IMR-90 (cell line): ENCODE measurements around the gene FOXK2. TPM values are rescaled to one million over a fixed set of nuclear protein-coding genes. Genes with fewer than 3 reads are reported as not detected.

ENCODE experiments used
- ATAC-seq: fragments of 200-7000 bp; cut with Tn5 transposase; 2 replicates; pipeline ENCODE4 v1.9.1; 2020; ENCODE audit warnings: low read depth, mild to moderate bottlenecking, moderate library complexity
- BruUV-seq: library from RNA; stranded (reverse); fragments of 400-500 nt; replicated peaks from 2 replicates; lab custom pipeline; 2021; lab: Mats Ljungman, UMichigan
- CTCF ChIA-PET: fragments of 300-600 bp; formaldehyde crosslinking; extraction: SDS; loops from one replicate; lab custom pipeline; 2021; ENCODE audit warnings: antibody characterized with exemption; lab: Yijun Ruan, JAX
- POLR2A ChIA-PET: fragments of 300-600 bp; sonication (Branson Sonifier 250); formaldehyde crosslinking; loops from one replicate; lab custom pipeline; 2022; ENCODE audit warnings: antibody characterized with exemption; ENCODE audit not compliant: unreplicated experiment; lab: Charles Lee
- DNase-seq: peaks from one replicate; pipeline ENCODE4 v3.0.0; 2013
- H2AFZ ChIP-seq: replicated peaks from 2 replicates; pipeline ENCODE3; 2013; ENCODE audit warnings: low read length, mild to moderate bottlenecking; ENCODE audit not compliant: poor library complexity
- H2AK5ac ChIP-seq: 2 replicates; pipeline ENCODE4 v1.6.1; 2013; ENCODE audit warnings: low read depth, low read length, inconsistent platforms
- H2AK9ac ChIP-seq: replicated peaks from 2 replicates; pipeline ENCODE3; 2013; ENCODE audit warnings: mild to moderate bottlenecking, low read depth, low read length, moderate library complexity; ENCODE audit not compliant: poor library complexity
- H2BK120ac ChIP-seq: 2 replicates; pipeline ENCODE4 v1.6.1; 2013; ENCODE audit warnings: low read depth, low read length, inconsistent platforms
- H2BK15ac ChIP-seq: 3 replicates; pipeline ENCODE4 v1.6.1; 2013; ENCODE audit warnings: low read depth, low read length, inconsistent platforms
- H2BK20ac ChIP-seq: 2 replicates; pipeline ENCODE4 v1.6.1; 2013; ENCODE audit warnings: low read depth, mild to moderate bottlenecking, inconsistent platforms, low read length, moderate library complexity
- H2BK5ac ChIP-seq: 2 replicates; pipeline ENCODE4 v1.6.1; 2013; ENCODE audit warnings: mild to moderate bottlenecking, low read depth, low read length, inconsistent platforms; ENCODE audit not compliant: poor library complexity, severe bottlenecking
- H3K14ac ChIP-seq: replicated peaks from 2 replicates; pipeline ENCODE4 v1.6.1; 2013; ENCODE audit warnings: low read depth, low read length, inconsistent platforms
- H3K18ac ChIP-seq: 2 replicates; pipeline ENCODE4 v1.6.1; 2013; ENCODE audit warnings: low read depth, low read length, control low read depth
- H3K23ac ChIP-seq: 2 replicates; pipeline ENCODE4 v1.6.1; 2013; ENCODE audit warnings: low read depth, low read length, inconsistent platforms
- H3K27ac ChIP-seq: 2 replicates; pipeline ENCODE4 v1.5.1; 2013; ENCODE audit warnings: mild to moderate bottlenecking, control low read depth, low read length; ENCODE audit not compliant: insufficient read depth
- H3K27me3 ChIP-seq: 2 replicates; pipeline ENCODE4 v1.6.1; 2013; ENCODE audit warnings: low read length; ENCODE audit not compliant: control insufficient read depth, insufficient read depth
- H3K36me3 ChIP-seq: 2 replicates; pipeline ENCODE4 v1.6.1; 2013; ENCODE audit warnings: low read length, mixed read lengths; ENCODE audit not compliant: control insufficient read depth, insufficient read depth
- H3K4ac ChIP-seq: 2 replicates; pipeline ENCODE4 v1.6.1; 2013; ENCODE audit warnings: low read depth, low read length, inconsistent platforms
- H3K4me1 ChIP-seq: 2 replicates; pipeline ENCODE4 v1.6.1; 2013; ENCODE audit warnings: low read length, mixed read lengths; ENCODE audit not compliant: control insufficient read depth, insufficient read depth
- H3K4me2 ChIP-seq: 2 replicates; pipeline ENCODE4 v1.6.1; 2013; ENCODE audit warnings: low read depth, mild to moderate bottlenecking, control low read depth, low read length, moderate library complexity
- H3K4me3 ChIP-seq: 2 replicates; pipeline ENCODE4 v1.5.1; 2013; ENCODE audit warnings: low read depth, mild to moderate bottlenecking, control low read depth, low read length, moderate library complexity; ENCODE audit not compliant: insufficient read depth
- H3K56ac ChIP-seq: 2 replicates; pipeline ENCODE4 v1.6.1; 2013; ENCODE audit warnings: low read length, inconsistent platforms; ENCODE audit not compliant: insufficient read depth; ENCODE audit errors: extremely low read depth
- H3K79me1 ChIP-seq, 2 experiments: 2 replicates each; pipeline ENCODE4 v1.6.1; 2013; ENCODE audit warnings: low read length in 2 of 2, inconsistent platforms in 1 of 2, low read depth in 1 of 2
- H3K9ac ChIP-seq: 2 replicates; pipeline ENCODE4 v1.6.1; 2013; ENCODE audit warnings: low read depth, low read length, control low read depth
- H3K9me1 ChIP-seq: 2 replicates; pipeline ENCODE4 v1.6.1; 2013; ENCODE audit warnings: low read length, inconsistent platforms; ENCODE audit not compliant: insufficient read depth
- H3K9me3 ChIP-seq: 2 replicates; pipeline ENCODE4 v1.6.1; 2013; ENCODE audit warnings: low read length; ENCODE audit not compliant: control insufficient read depth, insufficient read depth
- H4K20me1 ChIP-seq: 2 replicates; pipeline ENCODE4 v1.6.1; 2013; ENCODE audit warnings: low read length, inconsistent platforms; ENCODE audit not compliant: insufficient read depth
- H4K5ac ChIP-seq: 2 replicates; pipeline ENCODE4 v1.6.1; 2013; ENCODE audit warnings: mild to moderate bottlenecking, low read depth, low read length, control low read depth
- H4K8ac ChIP-seq, 2 experiments: 2 replicates each; pipeline ENCODE4 v1.6.1; 2013; ENCODE audit warnings: low read depth in 2 of 2, low read length in 2 of 2, control low read depth in 1 of 2, inconsistent platforms in 1 of 2
- H4K91ac ChIP-seq: 2 replicates; pipeline ENCODE4 v1.6.1; 2013; ENCODE audit warnings: low read depth, low read length, inconsistent platforms; ENCODE audit not compliant: insufficient read depth
- CEBPB ChIP-seq: IDR thresholded peaks from 2 replicates; pipeline ENCODE4 v1.6.1; 2012; ENCODE audit warnings: low read depth, low read length, improper control_type of control experiment
- FOS ChIP-seq: fragments of 150-350 bp; IDR thresholded peaks from 2 replicates; pipeline ENCODE4 v1.6.1; 2016; ENCODE audit warnings: low read depth, low read length
- MAZ ChIP-seq: IDR thresholded peaks from 2 replicates; pipeline ENCODE4 v1.6.1; 2012; ENCODE audit warnings: low read depth, mild to moderate bottlenecking, low read length, improper control_type of control experiment, moderate library complexity, borderline replicate concordance
- POLR2A ChIP-seq: IDR thresholded peaks from 2 replicates; pipeline ENCODE4 v1.6.1; 2012; ENCODE audit warnings: mild to moderate bottlenecking, low read depth, low read length
- RAD21 ChIP-seq: IDR thresholded peaks from 2 replicates; pipeline ENCODE4 v1.6.1; 2012; ENCODE audit warnings: low read length, improper control_type of control experiment
- RCOR1 ChIP-seq: IDR thresholded peaks from 2 replicates; pipeline ENCODE4 v1.6.1; 2012; ENCODE audit warnings: mild to moderate bottlenecking, low read length, improper control_type of control experiment; ENCODE audit not compliant: insufficient replicate concordance
- WGBS, 2 experiments: methylation state at CpG; one replicate each; pipeline versions ENCODE4 v1.1.5 to v1.1.7; 2013; ENCODE audit warnings: missing lambda C conversion rate in 2 of 2; ENCODE audit not compliant: insufficient read length in 1 of 2; ENCODE audit errors: extremely low coverage in 2 of 2; 5-methylcytosine and 5-hydroxymethylcytosine counted together
- dilution Hi-C: fragments of 300-500 bp; cut with HindIII; formaldehyde crosslinking; loops from one replicate; pipeline ENCODE4 v1.14.3; 2018; ENCODE audit warnings: low sequenced_read_pairs; ENCODE audit not compliant: unreplicated experiment
- in situ Hi-C: fragments of 300-500 bp; cut with MboI; formaldehyde crosslinking; loops from 3 replicates; pipeline ENCODE4 v1.14.3; 2019; ENCODE audit warnings: low sequenced_read_pairs, inconsistent platforms, mixed read lengths
- intact Hi-C: fragments of 100-400 bp; cut with micrococcal nuclease; formaldehyde crosslinking; loops from 2 replicates; pipeline ENCODE4 v1.10.0; 2022
- polyA plus RNA-seq, 3 experiments: library from polyadenylated mRNA; depleted of rRNA; stranded (reverse); fragments of >200 nt; gene quantifications; 2 replicates each; pipeline ENCODE4 v1.2.3, GENCODE V29; 2012; ENCODE audit warnings: low replicate concordance in 1 of 3
- total RNA-seq: library from RNA; depleted of rRNA; stranded (reverse); fragments of >200 nt; gene quantifications from 2 replicates; pipeline ENCODE4 v1.2.3, GENCODE V29; 2012
- TF ChIP-seq, protein P1 (sequence below): conservative IDR thresholded peaks from 2 replicates; pipeline ENCODE4 v1.5.1; 2012; ENCODE audit warnings: mild to moderate bottlenecking, low read depth, low read length, improper control_type of control experiment
- TF ChIP-seq, protein P2 (sequence below): fragments of 150-350 bp; IDR thresholded peaks from 2 replicates; pipeline ENCODE4 v1.6.1; 2016; ENCODE audit warnings: low read depth, mild to moderate bottlenecking, low read length, moderate library complexity, borderline replicate concordance

The FOXK2 gene
- total and polyA plus RNA-seq, 2 of the 4 experiments (the other 2 are of a cell fraction), result 12.5 to 20.0 TPM

DNA sequence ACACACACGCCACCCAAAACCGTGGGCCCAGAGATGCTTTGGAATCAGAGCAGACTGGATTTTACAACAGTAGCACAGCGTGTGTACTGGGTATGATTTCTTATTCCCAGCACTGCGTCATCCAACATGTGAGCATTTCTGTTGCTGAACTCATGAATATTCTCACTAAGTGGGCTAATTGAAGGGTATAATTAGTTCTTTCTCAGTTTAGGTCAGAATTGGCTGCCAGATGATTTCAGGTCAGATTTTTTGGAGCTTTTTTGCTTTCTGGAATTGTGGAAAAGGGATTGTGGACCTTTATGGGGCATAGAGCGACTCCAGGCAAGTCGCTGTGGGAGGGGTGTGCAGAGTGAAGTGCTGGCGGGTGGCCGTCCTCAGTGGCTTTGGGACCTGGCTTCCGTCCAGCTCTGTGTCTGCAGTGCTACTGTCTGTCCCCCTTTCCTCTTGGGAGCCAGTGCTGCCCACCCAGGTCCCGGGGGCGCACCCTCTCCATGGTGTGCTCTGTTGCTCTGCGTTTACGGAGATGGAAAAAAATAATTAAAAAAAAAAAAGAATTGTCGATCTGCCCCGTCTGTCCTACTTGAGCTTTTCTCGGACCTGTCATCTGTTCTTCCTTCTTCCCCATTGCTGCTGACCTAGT, 25.0 kb downstream of the FOXK2 start:
- H3K4me1 ChIP-seq, result no peaks in the 10 kb centered on the region
- no peak overlapping the region for H2BK15ac ChIP-seq
- no peak overlapping the region for H3K27ac ChIP-seq
- POLR2A ChIA-PET, result no interaction called here
- no peak overlapping the region for H2AK5ac ChIP-seq
- H4K20me1 ChIP-seq, result peaks cover 84% of the 10 kb centered on the region
- H4K91ac ChIP-seq, result no peak overlapping the region
- H3K4me2 ChIP-seq, result no peak overlapping the region
- 40% methylated on average over 2 of the region's 16 CpGs; no CpG with 5 or more reads in 1 of the 2 experiments for WGBS, 2 experiments
- intact Hi-C loops (no loop called here), dilution Hi-C loops (no loop called here), in situ Hi-C loops (no loop called here)
- no peak overlapping the region for H3K18ac ChIP-seq
- H2AK9ac ChIP-seq, result no peak overlapping the region
- H4K5ac ChIP-seq, result no peak overlapping the region
- no peak overlapping the region for H3K4me3 ChIP-seq
- H2BK20ac ChIP-seq, result no peak overlapping the region
- H2BK120ac ChIP-seq, result no peak overlapping the region
- peaks cover 49 to 90% of the 10 kb centered on the region in 2 experiments for H3K79me1 ChIP-seq
- H4K8ac ChIP-seq, result no peak overlapping the region
- H3K14ac ChIP-seq, result no peak overlapping the region
- no peak overlapping the region for H2AFZ ChIP-seq
- peaks cover 15% of the 10 kb centered on the region for H3K9me1 ChIP-seq
- H3K9me3 ChIP-seq, result no peaks in the 10 kb centered on the region
- H3K9ac ChIP-seq, result no peak overlapping the region
- no peak overlapping the region for H3K23ac ChIP-seq
- no peak for TF ChIP-seq MAZ
- TF ChIP-seq RAD21, result no peak
- TF ChIP-seq POLR2A, result no peak
- TF ChIP-seq RCOR1, result no peak
- TF ChIP-seq, protein P1, sequence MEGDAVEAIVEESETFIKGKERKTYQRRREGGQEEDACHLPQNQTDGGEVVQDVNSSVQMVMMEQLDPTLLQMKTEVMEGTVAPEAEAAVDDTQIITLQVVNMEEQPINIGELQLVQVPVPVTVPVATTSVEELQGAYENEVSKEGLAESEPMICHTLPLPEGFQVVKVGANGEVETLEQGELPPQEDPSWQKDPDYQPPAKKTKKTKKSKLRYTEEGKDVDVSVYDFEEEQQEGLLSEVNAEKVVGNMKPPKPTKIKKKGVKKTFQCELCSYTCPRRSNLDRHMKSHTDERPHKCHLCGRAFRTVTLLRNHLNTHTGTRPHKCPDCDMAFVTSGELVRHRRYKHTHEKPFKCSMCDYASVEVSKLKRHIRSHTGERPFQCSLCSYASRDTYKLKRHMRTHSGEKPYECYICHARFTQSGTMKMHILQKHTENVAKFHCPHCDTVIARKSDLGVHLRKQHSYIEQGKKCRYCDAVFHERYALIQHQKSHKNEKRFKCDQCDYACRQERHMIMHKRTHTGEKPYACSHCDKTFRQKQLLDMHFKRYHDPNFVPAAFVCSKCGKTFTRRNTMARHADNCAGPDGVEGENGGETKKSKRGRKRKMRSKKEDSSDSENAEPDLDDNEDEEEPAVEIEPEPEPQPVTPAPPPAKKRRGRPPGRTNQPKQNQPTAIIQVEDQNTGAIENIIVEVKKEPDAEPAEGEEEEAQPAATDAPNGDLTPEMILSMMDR, result no peak
- TF ChIP-seq FOS, result no peak
- TF ChIP-seq, protein P2, sequence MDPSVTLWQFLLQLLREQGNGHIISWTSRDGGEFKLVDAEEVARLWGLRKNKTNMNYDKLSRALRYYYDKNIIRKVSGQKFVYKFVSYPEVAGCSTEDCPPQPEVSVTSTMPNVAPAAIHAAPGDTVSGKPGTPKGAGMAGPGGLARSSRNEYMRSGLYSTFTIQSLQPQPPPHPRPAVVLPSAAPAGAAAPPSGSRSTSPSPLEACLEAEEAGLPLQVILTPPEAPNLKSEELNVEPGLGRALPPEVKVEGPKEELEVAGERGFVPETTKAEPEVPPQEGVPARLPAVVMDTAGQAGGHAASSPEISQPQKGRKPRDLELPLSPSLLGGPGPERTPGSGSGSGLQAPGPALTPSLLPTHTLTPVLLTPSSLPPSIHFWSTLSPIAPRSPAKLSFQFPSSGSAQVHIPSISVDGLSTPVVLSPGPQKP, result no peak
- no peak for TF ChIP-seq CEBPB
- CTCF ChIA-PET, result no interaction called here
- ATAC-seq (no peak), DNase-seq (no peak)
- no TSS peak for BruUV-seq
- H3K56ac ChIP-seq, result no peak overlapping the region
- no peaks in the 10 kb centered on the region for H3K27me3 ChIP-seq
- no peak overlapping the region for H2BK5ac ChIP-seq
- H3K4ac ChIP-seq, result no peak overlapping the region
- H3K36me3 ChIP-seq, result peaks cover 1% of the 10 kb centered on the region; the same call in 1 of the 2 replicates
